Measurements from ENCODE around the gene ACSL5. TPM values are rescaled to one million over a fixed set of nuclear protein-coding genes. Genes with fewer than 3 reads are reported as not detected.

ACSL5 gene
- total RNA-seq, 1 donor from 2014 or later, result 81.1 TPM

DNA sequence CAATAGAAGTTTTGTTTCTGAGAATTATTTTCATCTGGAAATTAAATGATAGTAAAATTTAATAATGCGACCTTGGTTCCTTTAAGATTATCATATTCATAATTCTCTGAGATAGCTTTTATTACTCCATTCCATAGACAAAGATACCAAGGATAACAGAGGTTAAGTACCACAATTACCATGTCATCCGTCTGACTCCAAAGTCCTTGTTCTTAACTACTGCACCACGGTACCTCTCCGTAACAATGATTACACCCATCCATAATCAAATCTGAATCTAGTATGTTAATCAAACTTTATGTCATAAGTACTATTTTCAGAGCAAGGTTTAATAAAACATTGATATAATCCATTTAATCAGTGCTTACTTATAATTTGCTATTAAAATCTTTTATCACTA is 64.4 kb downstream of the ACSL5 start:
- ATAC-seq (no peak), DNase-seq (no peak)
- Histone ChIP-seq H3K36me3 (peaks cover 96% of the 10 kb centered on the region), H3K27ac (no peak overlapping the region), H3K4me1 (no peaks in the 10 kb centered on the region), H3K27me3 (ENCODE audit: low read depth) (no peaks in the 10 kb centered on the region), H3K4me3 (no peak overlapping the region), H3K9me3 (no peaks in the 10 kb centered on the region)
- intact Hi-C loops (cut with DNase I), result no loop called here
- TF ChIP-seq, protein P1, sequence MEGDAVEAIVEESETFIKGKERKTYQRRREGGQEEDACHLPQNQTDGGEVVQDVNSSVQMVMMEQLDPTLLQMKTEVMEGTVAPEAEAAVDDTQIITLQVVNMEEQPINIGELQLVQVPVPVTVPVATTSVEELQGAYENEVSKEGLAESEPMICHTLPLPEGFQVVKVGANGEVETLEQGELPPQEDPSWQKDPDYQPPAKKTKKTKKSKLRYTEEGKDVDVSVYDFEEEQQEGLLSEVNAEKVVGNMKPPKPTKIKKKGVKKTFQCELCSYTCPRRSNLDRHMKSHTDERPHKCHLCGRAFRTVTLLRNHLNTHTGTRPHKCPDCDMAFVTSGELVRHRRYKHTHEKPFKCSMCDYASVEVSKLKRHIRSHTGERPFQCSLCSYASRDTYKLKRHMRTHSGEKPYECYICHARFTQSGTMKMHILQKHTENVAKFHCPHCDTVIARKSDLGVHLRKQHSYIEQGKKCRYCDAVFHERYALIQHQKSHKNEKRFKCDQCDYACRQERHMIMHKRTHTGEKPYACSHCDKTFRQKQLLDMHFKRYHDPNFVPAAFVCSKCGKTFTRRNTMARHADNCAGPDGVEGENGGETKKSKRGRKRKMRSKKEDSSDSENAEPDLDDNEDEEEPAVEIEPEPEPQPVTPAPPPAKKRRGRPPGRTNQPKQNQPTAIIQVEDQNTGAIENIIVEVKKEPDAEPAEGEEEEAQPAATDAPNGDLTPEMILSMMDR (IDR thresholded peaks at IDR 0.05), result no peak

- intact Hi-C loops (cut with DNase I), result no loop called here
- TF ChIP-seq, protein P1 (IDR thresholded peaks at IDR 0.05), result no peak
- no peak overlapping the region for H3K4me3 ChIP-seq
- H3K36me3 ChIP-seq, result peaks cover 87% of the 10 kb centered on the region
- ATAC-seq (no peak), DNase-seq (no peak)
- H3K27ac ChIP-seq, result no peak overlapping the region
- peaks cover 15% of the 10 kb centered on the region for H3K4me1 ChIP-seq
- no peaks in the 10 kb centered on the region for H3K27me3 ChIP-seq (ENCODE audit: low read depth)
- no peaks in the 10 kb centered on the region for H3K9me3 ChIP-seq
These were observed 67.6 kb downstream of the ACSL5 start for GRCh38 chr10:112441520-112441919.

GRCh38 chr10:112442063-112442462 is 68.1 kb downstream of the ACSL5 start:
- ATAC-seq (no peak), DNase-seq (no peak)
- Histone ChIP-seq H3K27ac (no peak overlapping the region), H3K4me1 (peaks cover 15% of the 10 kb centered on the region), H3K4me3 (no peak overlapping the region), H3K27me3 (ENCODE audit: low read depth) (no peaks in the 10 kb centered on the region), H3K9me3 (no peaks in the 10 kb centered on the region), H3K36me3 (peaks cover 82% of the 10 kb centered on the region)
- intact Hi-C loops (cut with DNase I), result no loop called here
- TF ChIP-seq, protein P1 (IDR thresholded peaks at IDR 0.05), result no peak

GRCh38 chr10:112446055-112446854 is 72.3 kb downstream of the ACSL5 start:
- Histone ChIP-seq H3K4me3 (peak overlapping the region; percentile 76), H3K27me3 (ENCODE audit: low read depth) (no peaks in the 10 kb centered on the region), H3K36me3 (peaks cover 44% of the 10 kb centered on the region), H3K27ac (peak overlapping the region; percentile 94), H3K9me3 (no peaks in the 10 kb centered on the region), H3K4me1 (peaks cover 32% of the 10 kb centered on the region)
- intact Hi-C loops (cut with DNase I), result no loop called here
- peak in 1 of 2 donors; percentile 25 for ATAC-seq
- DNase-seq, result no peak
- TF ChIP-seq, protein P1 (IDR thresholded peaks at IDR 0.05), result no peak

GRCh38 chr10:112446855-112447619 is 73.1 kb downstream of the ACSL5 start, which contains the start of the genes VTI1A and ZDHHC6:
Gene VTI1A (plus strand): TSS chr10:112447215. CDS start chr10:112447374, 159 bp downstream.
Gene ZDHHC6 (minus strand): TSS chr10:112446914. CDS start chr10:112445436, 1,478 bp downstream.
- peak within 1 kb of the TSS; percentile 94 for H3K27ac ChIP-seq
- peaks cover 32% of the 10 kb centered on the region for H3K4me1 ChIP-seq
- H3K9me3 ChIP-seq, result no peaks in the 10 kb centered on the region
- peak; percentile 97 to 99 for ATAC-seq
- DNase-seq, result peak; percentile 89
- H3K4me3 ChIP-seq, result peak within 1 kb of the TSS; percentile 76
- no peaks in the 10 kb centered on the region for H3K27me3 ChIP-seq (ENCODE audit: low read depth)
- TF ChIP-seq, protein P1 (IDR thresholded peaks at IDR 0.05), result no peak
- H3K36me3 ChIP-seq, result peaks cover 39% of the 10 kb centered on the region
- intact Hi-C loops (cut with DNase I), result no loop called here
